ENCODE data around the gene CLCN1. TPM values are rescaled to one million over a fixed set of nuclear protein-coding genes. Genes with fewer than 3 reads are reported as not detected.
A peak's percentile ranks its signal among the peaks of the same experiment; 100 is the strongest.

CLCN1 gene
- total RNA-seq, 2 donors from 2014 or later = not detected

- Histone ChIP-seq H3K4me1 (no peaks in the 10 kb centered on the region), H3K9me3 (no peaks in the 10 kb centered on the region), H3K9ac (ENCODE audit: low read depth in 2 of 2, low read length in 2 of 2) (no peak overlapping the region), H3K4me3 (no peak overlapping the region), H3K27ac (no peak overlapping the region), H3K36me3 (peaks cover 20% of the 10 kb centered on the region), H3K27me3 (no peaks in the 10 kb centered on the region)
- DNase-seq = no peak
- TF ChIP-seq CTCF (IDR thresholded peaks at IDR 0.05) = no peak
- intact Hi-C loops (cut with DNase I) = no loop called here
Measured at GRCh38 chr7:143295870-143296269, 20.0 kb upstream of the CLCN1 start.

DNA sequence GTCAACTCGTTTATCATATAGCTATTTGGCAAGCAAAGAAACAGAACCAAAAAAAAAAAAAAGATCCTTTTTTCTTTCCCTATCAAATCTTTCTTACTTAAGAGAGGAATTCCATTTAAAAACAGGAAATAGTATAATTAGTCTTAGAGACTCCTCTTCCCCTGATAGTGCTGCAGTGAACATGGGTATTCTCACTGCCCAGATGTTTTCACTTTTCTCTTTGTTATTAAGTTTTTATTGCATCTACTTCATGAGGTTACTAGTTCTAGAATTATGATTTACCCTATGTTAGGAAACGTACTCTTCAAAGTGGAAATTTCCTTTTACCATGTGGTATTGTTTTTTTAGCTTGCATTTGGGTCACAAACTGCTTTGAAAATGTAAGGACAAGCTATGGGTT, 19.2 kb upstream of the CLCN1 start:
- no peaks in the 10 kb centered on the region for H3K27me3 ChIP-seq
- TF ChIP-seq CTCF (IDR thresholded peaks at IDR 0.05) = no peak
- peaks cover 24% of the 10 kb centered on the region for H3K36me3 ChIP-seq
- intact Hi-C loops (cut with DNase I) = no loop called here
- no peak overlapping the region for H3K27ac ChIP-seq
- no peak overlapping the region for H3K4me3 ChIP-seq
- H3K9ac ChIP-seq (ENCODE audit: low read depth in 2 of 2, low read length in 2 of 2) = no peak overlapping the region
- H3K4me1 ChIP-seq = no peaks in the 10 kb centered on the region
- no peak for DNase-seq
- no peaks in the 10 kb centered on the region for H3K9me3 ChIP-seq

- intact Hi-C loops (cut with DNase I) = no loop called here
- TF ChIP-seq CTCF (IDR thresholded peaks at IDR 0.05) = no peak
- H3K4me3 ChIP-seq = no peak overlapping the region
- H3K27ac ChIP-seq = no peak overlapping the region
- no peaks in the 10 kb centered on the region for H3K4me1 ChIP-seq
- no peaks in the 10 kb centered on the region for H3K27me3 ChIP-seq
- H3K36me3 ChIP-seq = peaks cover 26% of the 10 kb centered on the region
- DNase-seq = no peak
- no peaks in the 10 kb centered on the region for H3K9me3 ChIP-seq
- no peak overlapping the region for H3K9ac ChIP-seq (ENCODE audit: low read depth in 2 of 2, low read length in 2 of 2)
Measured at GRCh38 chr7:143299346-143299745, 16.6 kb upstream of the CLCN1 start.

DNA sequence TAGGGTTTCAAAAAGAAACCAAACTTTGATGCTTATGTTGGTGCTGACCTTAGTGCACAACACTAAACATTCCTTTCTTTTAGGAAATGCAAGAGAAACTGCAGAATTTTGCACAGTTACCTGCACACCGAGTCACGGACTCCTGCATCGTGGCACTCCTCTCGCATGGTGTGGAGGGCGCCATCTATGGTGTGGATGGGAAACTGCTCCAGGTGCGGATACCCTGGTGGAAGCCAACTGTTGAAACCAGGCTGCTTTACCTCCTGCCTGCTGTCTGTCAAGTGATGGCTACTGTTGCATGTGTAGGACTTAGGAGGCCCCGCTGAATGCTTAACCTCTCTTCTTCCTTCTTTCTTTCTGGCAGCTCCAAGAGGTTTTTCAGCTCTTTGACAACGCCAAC, 16.1 kb upstream of the CLCN1 start:
- peaks cover 25% of the 10 kb centered on the region for H3K36me3 ChIP-seq
- no peak overlapping the region for H3K27ac ChIP-seq
- TF ChIP-seq CTCF (IDR thresholded peaks at IDR 0.05) = peak; percentile 59
- peak overlapping the region in 1 of 2 donors; percentile 10 for H3K9ac ChIP-seq (ENCODE audit: low read depth in 2 of 2, low read length in 2 of 2)
- no peak overlapping the region for H3K4me3 ChIP-seq
- intact Hi-C loops (cut with DNase I) = loop anchor here (10.0 kb wide), 1 partner anchor 285 kb away; no protein-coding TSS in a partner anchor
- H3K4me1 ChIP-seq = no peaks in the 10 kb centered on the region
- H3K9me3 ChIP-seq = no peaks in the 10 kb centered on the region
- peak; percentile 58 for DNase-seq
- no peaks in the 10 kb centered on the region for H3K27me3 ChIP-seq

- no peak for DNase-seq
- intact Hi-C loops (cut with DNase I) = loop anchor here (10.0 kb wide), 1 partner anchor 286 kb away; no protein-coding TSS in a partner anchor
- Histone ChIP-seq H3K4me1 (no peaks in the 10 kb centered on the region), H3K4me3 (no peak overlapping the region), H3K27ac (no peak overlapping the region), H3K9me3 (no peaks in the 10 kb centered on the region), H3K27me3 (no peaks in the 10 kb centered on the region), H3K36me3 (peaks cover 25% of the 10 kb centered on the region), H3K9ac (ENCODE audit: low read depth in 2 of 2, low read length in 2 of 2) (no peak overlapping the region)
- TF ChIP-seq CTCF (IDR thresholded peaks at IDR 0.05) = no peak
Measured at GRCh38 chr7:143300959-143301935, 14.7 kb upstream of the CLCN1 start.
